Thoracic aorta (tissue), 2 donors: ENCODE results near the gene ZDHHC3. TPM values are rescaled to one million over a fixed set of nuclear protein-coding genes. Genes with fewer than 3 reads are reported as not detected.

ENCODE experiments used
- ATAC-seq: fragments of 150-250 bp; one replicate; pipeline ENCODE4 v1.8.0; 2017; ENCODE audit warnings: low read depth; ENCODE audit not compliant: insufficient number of reproducible peaks, low FRiP score
- DNase-seq: peaks from one replicate; pipeline ENCODE4 v3.0.0-alpha.2; 2020; ENCODE audit warnings: low spot score
- H3K27ac ChIP-seq, 2 donors: fragments of 200-600 bp; sonication (generic); 1 replicate in 1 of 2; 2 replicates in 1 of 2; pipeline ENCODE4 v1.5.1; 2016; ENCODE audit warnings: mild to moderate bottlenecking in 2 of 2, moderate library complexity in 2 of 2
- H3K27me3 ChIP-seq: fragments of 200-600 bp; sonication (generic); replicated peaks from 2 replicates; pipeline ENCODE4 v1.6.0; 2016; ENCODE audit warnings: mild to moderate bottlenecking; ENCODE audit not compliant: insufficient read depth
- H3K36me3 ChIP-seq: fragments of 200-600 bp; sonication (generic); one replicate; pipeline ENCODE4 v1.5.1; 2016
- H3K4me1 ChIP-seq, 2 donors: fragments of 200-600 bp; sonication (generic); 1 replicate in 1 of 2; 2 replicates in 1 of 2; pipeline versions ENCODE4 v1.5.1 to v1.6.0; 2016; ENCODE audit warnings: low read depth in 2 of 2, mild to moderate bottlenecking in 1 of 2; ENCODE audit not compliant: control insufficient read depth in 1 of 2
- H3K4me3 ChIP-seq: fragments of 200-600 bp; sonication (generic); 2 replicates; pipeline ENCODE4 v1.5.1; 2016; ENCODE audit warnings: mild to moderate bottlenecking
- H3K9me3 ChIP-seq: fragments of 200-600 bp; sonication (generic); 2 replicates; pipeline ENCODE4 v1.5.1; 2016
- total RNA-seq, 2 donors: library from RNA; depleted of rRNA; stranded (reverse); fragments of >200 nt; gene quantifications; one replicate each; pipeline versions ENCODE4 v1.1.0 to v1.2.3, GENCODE V29; 2016
- TF ChIP-seq, protein P1 (sequence below): fragments of 200-600 bp; sonication (generic); IDR thresholded peaks from one replicate; pipeline ENCODE4 v1.5.1; 2019; ENCODE audit warnings: antibody characterized with exemption

Gene ZDHHC3
- total RNA-seq, 2 donors from 2014 or later: 70.8 to 72.3 TPM

DNA sequence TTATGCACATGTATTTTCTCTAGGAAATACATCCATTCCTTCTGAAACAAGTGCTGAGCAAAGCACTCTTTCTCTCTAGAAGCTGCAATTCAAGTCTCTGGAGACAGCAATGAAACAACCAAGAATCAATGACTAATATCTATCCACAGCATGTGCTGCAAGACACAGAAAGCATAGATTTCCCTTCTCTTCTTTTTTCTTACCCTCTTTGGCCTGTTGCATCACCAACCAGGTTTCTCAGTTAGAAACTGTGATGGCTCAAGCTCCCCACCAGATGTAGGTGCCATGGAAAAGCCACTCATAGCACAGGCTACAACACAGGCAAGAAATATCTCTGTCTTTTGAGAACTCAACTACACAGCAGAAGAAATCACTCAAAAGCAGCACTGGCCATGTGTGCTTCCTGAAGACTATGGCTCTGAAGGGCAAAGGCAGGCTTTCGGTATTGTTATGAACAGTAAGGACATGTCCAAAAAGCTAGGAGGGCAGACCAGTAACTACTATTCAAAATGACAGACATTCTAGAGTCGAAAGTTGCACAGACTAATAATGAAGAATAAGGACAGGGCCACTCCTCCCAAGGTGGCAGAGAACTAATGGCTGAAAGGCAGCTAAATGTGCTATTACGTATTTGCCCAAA is 15.5 kb downstream of the ZDHHC3 start:
- TF ChIP-seq, protein P1, sequence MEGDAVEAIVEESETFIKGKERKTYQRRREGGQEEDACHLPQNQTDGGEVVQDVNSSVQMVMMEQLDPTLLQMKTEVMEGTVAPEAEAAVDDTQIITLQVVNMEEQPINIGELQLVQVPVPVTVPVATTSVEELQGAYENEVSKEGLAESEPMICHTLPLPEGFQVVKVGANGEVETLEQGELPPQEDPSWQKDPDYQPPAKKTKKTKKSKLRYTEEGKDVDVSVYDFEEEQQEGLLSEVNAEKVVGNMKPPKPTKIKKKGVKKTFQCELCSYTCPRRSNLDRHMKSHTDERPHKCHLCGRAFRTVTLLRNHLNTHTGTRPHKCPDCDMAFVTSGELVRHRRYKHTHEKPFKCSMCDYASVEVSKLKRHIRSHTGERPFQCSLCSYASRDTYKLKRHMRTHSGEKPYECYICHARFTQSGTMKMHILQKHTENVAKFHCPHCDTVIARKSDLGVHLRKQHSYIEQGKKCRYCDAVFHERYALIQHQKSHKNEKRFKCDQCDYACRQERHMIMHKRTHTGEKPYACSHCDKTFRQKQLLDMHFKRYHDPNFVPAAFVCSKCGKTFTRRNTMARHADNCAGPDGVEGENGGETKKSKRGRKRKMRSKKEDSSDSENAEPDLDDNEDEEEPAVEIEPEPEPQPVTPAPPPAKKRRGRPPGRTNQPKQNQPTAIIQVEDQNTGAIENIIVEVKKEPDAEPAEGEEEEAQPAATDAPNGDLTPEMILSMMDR: no peak
- H3K27ac ChIP-seq: no peak overlapping the region
- no peak for DNase-seq
- H3K4me1 ChIP-seq: no peaks in the 10 kb centered on the region
- no peak overlapping the region for H3K4me3 ChIP-seq
- H3K27me3 ChIP-seq: no peaks in the 10 kb centered on the region
- no peaks in the 10 kb centered on the region for H3K9me3 ChIP-seq
- ATAC-seq: no peak
- H3K36me3 ChIP-seq: peaks cover 12% of the 10 kb centered on the region

DNA sequence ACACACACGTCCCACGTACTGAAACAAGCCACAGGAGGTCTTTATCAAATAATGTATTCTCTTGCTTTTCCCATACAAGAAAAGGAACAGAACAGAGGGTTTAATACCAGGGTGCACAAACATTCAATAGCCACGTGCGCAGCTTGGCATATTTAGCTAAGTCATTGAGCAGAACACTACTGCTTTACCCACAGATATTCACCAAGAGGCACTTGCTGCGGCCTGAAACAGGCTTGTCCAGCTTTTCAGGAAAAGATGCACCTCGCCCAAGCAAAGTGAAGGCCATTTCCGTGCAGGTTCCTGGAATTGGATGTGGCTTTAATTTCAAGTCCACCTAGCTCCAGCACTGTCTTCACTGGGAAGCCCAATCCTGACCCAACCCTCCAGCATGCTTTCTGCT is 17.6 kb downstream of the ZDHHC3 start:
- Histone ChIP-seq H3K4me3 (no peak overlapping the region), H3K27ac (no peak overlapping the region), H3K27me3 (no peaks in the 10 kb centered on the region), H3K9me3 (no peaks in the 10 kb centered on the region), H3K36me3 (peaks cover 12% of the 10 kb centered on the region), H3K4me1 (no peaks in the 10 kb centered on the region)
- DNase-seq: no peak
- no peak for ATAC-seq
- TF ChIP-seq, protein P1: no peak

DNA sequence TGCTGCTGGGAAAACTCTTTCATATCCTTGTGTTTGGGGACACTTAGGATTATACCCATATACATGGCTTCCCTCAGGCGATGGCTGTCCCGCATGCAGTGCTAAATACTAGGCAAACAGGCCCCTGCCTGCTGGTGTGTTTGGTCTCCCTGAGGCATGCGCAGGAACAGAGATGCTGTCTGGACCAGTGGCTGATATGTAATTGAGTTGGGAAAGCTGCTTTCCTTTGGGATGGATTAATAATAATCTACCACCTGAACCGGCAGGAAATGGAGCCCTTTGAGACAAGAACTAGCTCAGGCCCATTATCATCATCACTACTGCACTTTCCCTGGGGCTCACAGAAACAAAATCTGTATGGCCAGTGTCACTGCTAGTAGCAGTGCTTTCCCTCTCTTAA is 18.0 kb downstream of the ZDHHC3 start:
- no peak for DNase-seq
- H3K4me1 ChIP-seq: no peaks in the 10 kb centered on the region
- H3K27me3 ChIP-seq: no peaks in the 10 kb centered on the region
- H3K36me3 ChIP-seq: peaks cover 12% of the 10 kb centered on the region
- H3K4me3 ChIP-seq: no peak overlapping the region
- no peak overlapping the region for H3K27ac ChIP-seq
- TF ChIP-seq, protein P1: no peak
- no peak for ATAC-seq
- no peaks in the 10 kb centered on the region for H3K9me3 ChIP-seq

DNA sequence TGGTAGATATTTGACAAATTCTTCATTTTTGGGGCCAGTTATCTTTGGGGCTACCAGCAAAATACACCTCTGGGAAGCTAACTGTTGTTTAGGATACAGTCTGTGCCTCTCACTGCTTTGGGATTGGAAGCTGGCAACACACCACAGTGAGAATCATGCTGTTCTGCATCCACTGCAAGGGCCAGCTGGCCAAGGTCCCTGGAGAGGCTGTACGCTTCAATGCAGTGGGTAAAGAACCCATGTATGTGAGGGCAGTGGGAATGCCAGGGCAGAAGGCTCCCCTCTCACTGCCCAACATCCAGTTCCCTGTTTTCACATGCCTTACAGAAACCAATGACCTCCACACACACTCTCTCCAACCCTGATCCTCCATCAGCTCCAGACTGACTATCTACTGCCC is 20.1 kb downstream of the ZDHHC3 start:
- H3K36me3 ChIP-seq: peaks cover 12% of the 10 kb centered on the region
- ATAC-seq (no peak), DNase-seq (no peak)
- H3K4me3 ChIP-seq: no peak overlapping the region
- no peaks in the 10 kb centered on the region for H3K9me3 ChIP-seq
- H3K27ac ChIP-seq: no peak overlapping the region
- TF ChIP-seq, protein P1: no peak
- no peaks in the 10 kb centered on the region for H3K4me1 ChIP-seq
- no peaks in the 10 kb centered on the region for H3K27me3 ChIP-seq

DNA sequence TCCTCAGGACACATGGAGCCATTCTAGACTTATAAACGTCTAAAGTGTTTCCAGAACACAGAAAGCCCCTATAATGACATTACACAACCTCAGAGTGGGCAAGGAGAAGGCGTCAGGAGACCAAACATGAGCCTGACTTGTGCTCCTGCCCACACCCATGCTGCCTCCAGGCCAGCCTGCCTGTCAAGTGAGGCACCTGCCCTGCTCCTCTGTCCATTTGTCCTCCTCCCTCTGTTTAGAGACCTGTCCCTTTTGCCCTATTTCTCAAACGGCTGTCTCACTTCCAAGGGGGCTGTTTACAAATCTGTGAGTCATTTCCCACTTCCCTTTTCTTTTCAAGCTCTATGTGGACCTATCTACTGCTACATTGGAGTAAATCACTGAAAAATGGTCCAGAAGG is 21.0 kb downstream of the ZDHHC3 start:
- Histone ChIP-seq H3K4me1 (no peaks in the 10 kb centered on the region), H3K27me3 (no peaks in the 10 kb centered on the region), H3K27ac (no peak overlapping the region), H3K9me3 (no peaks in the 10 kb centered on the region), H3K4me3 (no peak overlapping the region), H3K36me3 (peaks cover 12% of the 10 kb centered on the region)
- TF ChIP-seq, protein P1: no peak
- ATAC-seq (no peak), DNase-seq (no peak)
